WTC11 (cell line): Measurements from ENCODE around the gene GLYR1. TPM values are rescaled to one million over a fixed set of nuclear protein-coding genes. Genes with fewer than 3 reads are reported as not detected.

Experiments
- ATAC-seq: fragments of 200-7000 bp; cut with Tn5 transposase; 2 replicates; pipeline ENCODE4 v1.10.0; 2021; ENCODE audit warnings: mild to moderate bottlenecking, moderate library complexity
- CTCF ChIA-PET: fragments of 300-600 bp; sonication (Branson Sonifier 250); formaldehyde crosslinking; loops from one replicate; lab custom pipeline; 2021; ENCODE audit warnings: antibody characterized with exemption; lab: Charles Lee
- POLR2A ChIA-PET: fragments of 350-600 bp; sonication (Branson Sonifier 250); formaldehyde crosslinking; loops from one replicate; lab custom pipeline; 2021; ENCODE audit warnings: antibody characterized with exemption; lab: Charles Lee
- DNase-seq: peaks from one replicate; pipeline ENCODE4 v3.0.0; 2021; ENCODE audit warnings: low spot score
- H3K27ac Mint-ChIP-seq: 2 replicates; pipeline ENCODE4 v1.8.0; 2021; ENCODE audit warnings: mixed read lengths
- H3K27me3 Mint-ChIP-seq: 2 replicates; pipeline ENCODE4 v1.8.0; 2021; ENCODE audit warnings: low read depth, mild to moderate bottlenecking, moderate library complexity, mixed read lengths
- H3K36me3 Mint-ChIP-seq: 2 replicates; pipeline ENCODE4 v1.8.0; 2021; ENCODE audit warnings: mixed read lengths
- H3K4me1 Mint-ChIP-seq: 2 replicates; pipeline ENCODE4 v1.8.0; 2022; ENCODE audit warnings: mixed read lengths
- H3K4me3 Mint-ChIP-seq: 2 replicates; pipeline ENCODE4 v1.8.0; 2021; ENCODE audit warnings: mild to moderate bottlenecking, moderate library complexity, mixed read lengths
- H3K9me3 Mint-ChIP-seq: 2 replicates; pipeline ENCODE4 v1.8.0; 2021; ENCODE audit warnings: mixed read lengths
- CREM ChIP-seq: sonication (generic); formaldehyde crosslinking; IDR thresholded peaks from 2 replicates; pipeline ENCODE4 v1.8.1; 2022; ENCODE audit warnings: mild to moderate bottlenecking, missing genetic modification reagents, moderate library complexity
- FOXK1 ChIP-seq: sonication (generic); formaldehyde crosslinking; IDR thresholded peaks from 2 replicates; pipeline ENCODE4 v1.8.0; 2022; ENCODE audit warnings: mild to moderate bottlenecking, moderate library complexity, missing genetic modification reagents
- KAT7 ChIP-seq: sonication (generic); formaldehyde crosslinking; IDR thresholded peaks from 2 replicates; pipeline ENCODE4 v1.8.1; 2023; ENCODE audit warnings: missing genetic modification reagents, mild to moderate bottlenecking, borderline replicate concordance
- MXD4 ChIP-seq: fragments of 250-450 bp; sonication (Bioruptor Pico); IDR thresholded peaks from 2 replicates; pipeline ENCODE4 v1.8.0; 2021; ENCODE audit warnings: mild to moderate bottlenecking, moderate library complexity, borderline replicate concordance
- NFE2L1 ChIP-seq: sonication (generic); formaldehyde crosslinking; IDR thresholded peaks from 2 replicates; pipeline ENCODE4 v1.8.1; 2023; ENCODE audit warnings: missing genetic modification reagents
- NFYB ChIP-seq: sonication (generic); formaldehyde crosslinking; conservative IDR thresholded peaks from 2 replicates; pipeline ENCODE4 v1.8.0; 2022; ENCODE audit warnings: low read depth, missing genetic modification reagents
- NR2C2 ChIP-seq: sonication (generic); formaldehyde crosslinking; IDR thresholded peaks from 2 replicates; pipeline ENCODE4 v1.8.0; 2022; ENCODE audit warnings: mild to moderate bottlenecking, missing genetic modification reagents
- PREB ChIP-seq: sonication (generic); formaldehyde crosslinking; IDR thresholded peaks from 2 replicates; pipeline ENCODE4 v1.8.1; 2022; ENCODE audit warnings: mild to moderate bottlenecking, missing genetic modification reagents, moderate library complexity, borderline replicate concordance
- RELA ChIP-seq: sonication (generic); formaldehyde crosslinking; IDR thresholded peaks from 2 replicates; pipeline ENCODE4 v1.8.1; 2022; ENCODE audit warnings: missing genetic modification reagents, mild to moderate bottlenecking, borderline replicate concordance
- SMAD4 ChIP-seq: sonication (generic); formaldehyde crosslinking; IDR thresholded peaks from 2 replicates; pipeline ENCODE4 v1.8.0; 2022; ENCODE audit warnings: mild to moderate bottlenecking, missing genetic modification reagents
- SP1 ChIP-seq: sonication (generic); formaldehyde crosslinking; conservative IDR thresholded peaks from 2 replicates; pipeline ENCODE4 v1.8.1; 2022; ENCODE audit warnings: missing genetic modification reagents
- STAT6 ChIP-seq: sonication (generic); formaldehyde crosslinking; conservative IDR thresholded peaks from 2 replicates; pipeline ENCODE4 v1.8.1; 2023; ENCODE audit warnings: mild to moderate bottlenecking, low read depth, missing genetic modification reagents, moderate library complexity
- ZBTB21 ChIP-seq: sonication (generic); formaldehyde crosslinking; IDR thresholded peaks from 2 replicates; pipeline ENCODE4 v1.8.1; 2023; ENCODE audit warnings: mild to moderate bottlenecking, missing genetic modification reagents, borderline replicate concordance
- ZNF232 ChIP-seq: sonication (generic); formaldehyde crosslinking; IDR thresholded peaks from 2 replicates; pipeline ENCODE4 v1.8.0; 2022; ENCODE audit warnings: mild to moderate bottlenecking, missing genetic modification reagents
- ZNF263 ChIP-seq: sonication (generic); formaldehyde crosslinking; IDR thresholded peaks from 2 replicates; pipeline ENCODE4 v1.8.1; 2022; ENCODE audit warnings: low read depth, mild to moderate bottlenecking, moderate library complexity, missing genetic modification reagents
- ZNF281 ChIP-seq: sonication (generic); formaldehyde crosslinking; IDR thresholded peaks from 2 replicates; pipeline ENCODE4 v1.8.0; 2023; ENCODE audit warnings: mild to moderate bottlenecking, missing genetic modification reagents
- ZNF317 ChIP-seq: sonication (generic); formaldehyde crosslinking; IDR thresholded peaks from 2 replicates; pipeline ENCODE4 v1.8.1; 2023; ENCODE audit warnings: low read depth, mild to moderate bottlenecking, moderate library complexity, missing genetic modification reagents, borderline replicate concordance
- total RNA-seq: library from RNA; stranded (reverse); gene quantifications from 3 replicates; pipeline ENCODE4 v1.2.3, GENCODE V29; 2021
- TF ChIP-seq, protein P1 (sequence below): sonication (generic); formaldehyde crosslinking; IDR thresholded peaks from 2 replicates; pipeline ENCODE4 v1.8.1; 2022; ENCODE audit warnings: mild to moderate bottlenecking, moderate library complexity, missing genetic modification reagents
- TF ChIP-seq, protein P2 (sequence below): sonication (generic); formaldehyde crosslinking; IDR thresholded peaks from 2 replicates; pipeline ENCODE4 v1.8.0; 2022; ENCODE audit warnings: missing genetic modification reagents
- TF ChIP-seq, protein P3 (sequence below): fragments of 250-450 bp; sonication (Bioruptor Pico); IDR thresholded peaks from 2 replicates; pipeline ENCODE4 v1.9.0; 2021; ENCODE audit warnings: mild to moderate bottlenecking
- TF ChIP-seq, protein P4 (sequence below): fragments of 250-450 bp; sonication (Bioruptor Pico); IDR thresholded peaks from 2 replicates; pipeline ENCODE4 v2.1.2; 2022; ENCODE audit warnings: mild to moderate bottlenecking, moderate library complexity

The GLYR1 gene
- total RNA-seq, 1 experiment from 2014 or later = 103 TPM

- DNase-seq (no peak), ATAC-seq (no peak)
- Mint-ChIP-seq H3K4me1 (peaks cover 18% of the 10 kb centered on the region), H3K36me3 (peaks cover 4% of the 10 kb centered on the region; the same call in 1 of the 2 replicates), H3K4me3 (no peak overlapping the region), H3K9me3 (no peaks in the 10 kb centered on the region), H3K27ac (no peak overlapping the region), H3K27me3 (no peaks in the 10 kb centered on the region)
- TF ChIP-seq, protein P1, sequence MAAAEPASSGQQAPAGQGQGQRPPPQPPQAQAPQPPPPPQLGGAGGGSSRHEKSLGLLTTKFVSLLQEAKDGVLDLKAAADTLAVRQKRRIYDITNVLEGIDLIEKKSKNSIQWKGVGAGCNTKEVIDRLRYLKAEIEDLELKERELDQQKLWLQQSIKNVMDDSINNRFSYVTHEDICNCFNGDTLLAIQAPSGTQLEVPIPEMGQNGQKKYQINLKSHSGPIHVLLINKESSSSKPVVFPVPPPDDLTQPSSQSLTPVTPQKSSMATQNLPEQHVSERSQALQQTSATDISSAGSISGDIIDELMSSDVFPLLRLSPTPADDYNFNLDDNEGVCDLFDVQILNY (CRISPR knock-in tag) = no peak
- TF ChIP-seq RELA = no peak
- TF ChIP-seq SP1 = no peak
- TF ChIP-seq ZNF263 = no peak
- TF ChIP-seq CREM (CRISPR knock-in tag) = no peak
- TF ChIP-seq, protein P2, sequence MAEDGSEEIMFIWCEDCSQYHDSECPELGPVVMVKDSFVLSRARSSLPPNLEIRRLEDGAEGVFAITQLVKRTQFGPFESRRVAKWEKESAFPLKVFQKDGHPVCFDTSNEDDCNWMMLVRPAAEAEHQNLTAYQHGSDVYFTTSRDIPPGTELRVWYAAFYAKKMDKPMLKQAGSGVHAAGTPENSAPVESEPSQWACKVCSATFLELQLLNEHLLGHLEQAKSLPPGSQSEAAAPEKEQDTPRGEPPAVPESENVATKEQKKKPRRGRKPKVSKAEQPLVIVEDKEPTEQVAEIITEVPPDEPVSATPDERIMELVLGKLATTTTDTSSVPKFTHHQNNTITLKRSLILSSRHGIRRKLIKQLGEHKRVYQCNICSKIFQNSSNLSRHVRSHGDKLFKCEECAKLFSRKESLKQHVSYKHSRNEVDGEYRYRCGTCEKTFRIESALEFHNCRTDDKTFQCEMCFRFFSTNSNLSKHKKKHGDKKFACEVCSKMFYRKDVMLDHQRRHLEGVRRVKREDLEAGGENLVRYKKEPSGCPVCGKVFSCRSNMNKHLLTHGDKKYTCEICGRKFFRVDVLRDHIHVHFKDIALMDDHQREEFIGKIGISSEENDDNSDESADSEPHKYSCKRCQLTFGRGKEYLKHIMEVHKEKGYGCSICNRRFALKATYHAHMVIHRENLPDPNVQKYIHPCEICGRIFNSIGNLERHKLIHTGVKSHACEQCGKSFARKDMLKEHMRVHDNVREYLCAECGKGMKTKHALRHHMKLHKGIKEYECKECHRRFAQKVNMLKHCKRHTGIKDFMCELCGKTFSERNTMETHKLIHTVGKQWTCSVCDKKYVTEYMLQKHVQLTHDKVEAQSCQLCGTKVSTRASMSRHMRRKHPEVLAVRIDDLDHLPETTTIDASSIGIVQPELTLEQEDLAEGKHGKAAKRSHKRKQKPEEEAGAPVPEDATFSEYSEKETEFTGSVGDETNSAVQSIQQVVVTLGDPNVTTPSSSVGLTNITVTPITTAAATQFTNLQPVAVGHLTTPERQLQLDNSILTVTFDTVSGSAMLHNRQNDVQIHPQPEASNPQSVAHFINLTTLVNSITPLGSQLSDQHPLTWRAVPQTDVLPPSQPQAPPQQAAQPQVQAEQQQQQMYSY (CRISPR knock-in tag) = no peak
- TF ChIP-seq NR2C2 (CRISPR knock-in tag) = no peak
- TF ChIP-seq SMAD4 (CRISPR knock-in tag) = no peak
- CTCF ChIA-PET = no interaction called here
- POLR2A ChIA-PET = no interaction called here
Measured at GRCh38 chr16:4799171-4799855, 47.8 kb downstream of the GLYR1 start.

DNA sequence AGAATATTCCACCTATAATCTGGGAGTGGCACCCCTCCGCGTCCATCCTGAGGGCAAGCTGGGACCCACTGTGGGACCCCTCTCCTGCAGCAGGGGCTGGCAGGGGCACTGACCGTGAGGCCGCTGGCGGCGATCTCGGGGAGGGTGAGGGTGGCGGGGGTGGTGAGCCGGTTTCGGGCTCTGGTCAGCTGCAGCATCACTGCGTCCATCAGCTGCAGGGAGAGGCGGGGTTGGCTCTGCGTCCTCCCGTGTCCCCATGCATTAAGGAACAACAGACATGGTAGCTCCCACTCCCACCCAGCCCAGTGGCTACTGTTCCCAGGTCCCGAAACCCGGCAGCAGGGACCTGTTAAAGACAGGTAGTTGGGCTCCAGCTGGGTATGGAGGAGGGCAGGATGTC lies 48.6 kb downstream of the GLYR1 start:
- CTCF ChIA-PET = no interaction called here
- POLR2A ChIA-PET = no interaction called here
- no peaks in the 10 kb centered on the region for H3K9me3 Mint-ChIP-seq
- TF ChIP-seq FOXK1 (CRISPR knock-in tag) (no peak), ZNF281 (CRISPR knock-in tag) (no peak), STAT6 (CRISPR knock-in tag) (no peak), ZBTB21 (CRISPR knock-in tag) (no peak), ZNF317 (CRISPR knock-in tag) (no peak), NFE2L1 (CRISPR knock-in tag) (no peak), PREB (CRISPR knock-in tag) (no peak), ZNF232 (CRISPR knock-in tag) (no peak), KAT7 (CRISPR knock-in tag) (no peak), MXD4 (CRISPR knock-in tag) (no peak), NFYB (no peak)
- TF ChIP-seq, protein P1 (CRISPR knock-in tag) = no peak
- TF ChIP-seq, protein P3, sequence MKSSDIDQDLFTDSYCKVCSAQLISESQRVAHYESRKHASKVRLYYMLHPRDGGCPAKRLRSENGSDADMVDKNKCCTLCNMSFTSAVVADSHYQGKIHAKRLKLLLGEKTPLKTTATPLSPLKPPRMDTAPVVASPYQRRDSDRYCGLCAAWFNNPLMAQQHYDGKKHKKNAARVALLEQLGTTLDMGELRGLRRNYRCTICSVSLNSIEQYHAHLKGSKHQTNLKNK = no peak
- TF ChIP-seq, protein P4, sequence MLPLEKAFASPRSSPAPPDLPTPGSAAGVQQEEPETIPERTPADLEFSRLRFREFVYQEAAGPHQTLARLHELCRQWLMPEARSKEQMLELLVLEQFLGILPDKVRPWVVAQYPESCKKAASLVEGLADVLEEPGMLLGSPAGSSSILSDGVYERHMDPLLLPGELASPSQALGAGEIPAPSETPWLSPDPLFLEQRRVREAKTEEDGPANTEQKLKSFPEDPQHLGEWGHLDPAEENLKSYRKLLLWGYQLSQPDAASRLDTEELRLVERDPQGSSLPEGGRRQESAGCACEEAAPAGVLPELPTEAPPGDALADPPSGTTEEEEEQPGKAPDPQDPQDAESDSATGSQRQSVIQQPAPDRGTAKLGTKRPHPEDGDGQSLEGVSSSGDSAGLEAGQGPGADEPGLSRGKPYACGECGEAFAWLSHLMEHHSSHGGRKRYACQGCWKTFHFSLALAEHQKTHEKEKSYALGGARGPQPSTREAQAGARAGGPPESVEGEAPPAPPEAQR (CRISPR knock-in tag) = no peak

More for the DNA sequence above, 48.6 kb downstream of the GLYR1 start:
- Mint-ChIP-seq H3K27ac (no peak overlapping the region), H3K4me3 (no peak overlapping the region), H3K27me3 (no peaks in the 10 kb centered on the region), H3K36me3 (peaks cover 4% of the 10 kb centered on the region; the same call in 1 of the 2 replicates), H3K4me1 (peaks cover 15% of the 10 kb centered on the region)
- ATAC-seq (no peak), DNase-seq (no peak)
